Measurements from ENCODE around the gene APBA1.
"Not testable (repeated sequence)": the region's sequence is repeated elsewhere in the genome, so short reads cannot be mapped to it uniquely, and the experiment has no call there.

APBA1 gene

DNA sequence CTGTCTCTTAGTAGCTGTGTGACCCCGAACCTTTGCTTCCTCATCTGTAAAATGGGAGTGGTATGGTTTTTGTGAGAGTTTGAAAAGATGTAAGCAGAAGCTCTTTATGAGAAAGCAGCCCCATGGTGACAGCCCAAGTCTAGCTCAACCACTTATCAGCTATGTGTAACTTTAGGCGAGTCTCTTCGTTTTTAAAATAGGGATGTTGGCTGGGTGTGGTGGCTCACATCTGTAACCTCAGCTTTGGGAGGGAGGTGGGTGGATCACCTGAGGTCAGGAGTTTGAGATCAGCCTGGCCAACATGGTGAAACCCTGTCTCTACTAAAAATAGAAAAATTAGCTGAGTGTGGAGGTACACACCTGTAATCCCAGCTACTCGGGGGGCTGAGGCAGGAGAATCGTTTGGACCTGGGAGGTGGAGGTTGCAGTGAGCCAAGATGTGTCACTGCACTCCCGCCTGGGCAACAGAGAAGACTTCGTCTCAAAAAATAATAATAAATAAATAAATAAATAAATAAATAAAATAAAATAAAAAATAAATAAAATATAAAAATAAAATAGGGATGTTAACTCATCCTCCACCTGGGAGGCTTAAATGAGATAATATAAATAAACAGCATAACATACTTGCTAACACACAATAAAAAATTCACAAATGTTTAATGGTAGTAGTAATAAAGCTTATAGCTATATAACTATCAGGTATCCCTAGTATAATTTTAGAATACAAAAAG lies 71.7 kb downstream of the APBA1 start:
- no peaks in the 10 kb centered on the region for H3K9me3 ChIP-seq (ENCODE audit: control insufficient read depth in 1 of 2, low read length in 2 of 2)
- no peak overlapping the region for H3K4me3 ChIP-seq (ENCODE audit: low read depth in 1 of 2, low read length in 2 of 2)
- H3K9ac ChIP-seq (ENCODE audit: low read depth in 1 of 2, low read length in 2 of 2): no peak overlapping the region
- H3K36me3 ChIP-seq (ENCODE audit: control insufficient read depth in 1 of 2, insufficient read depth in 2 of 2, low read length in 2 of 2): no peaks in the 10 kb centered on the region
- H3K27ac ChIP-seq (ENCODE audit: low read depth, low read length): no peak overlapping the region
- H3K27me3 ChIP-seq (ENCODE audit: control insufficient read depth in 1 of 2, insufficient read depth in 2 of 2, low read length in 2 of 2): no peaks in the 10 kb centered on the region
- H3K4me1 ChIP-seq (ENCODE audit: control insufficient read depth in 1 of 2, insufficient read depth in 2 of 2, low read length in 2 of 2): no peaks in the 10 kb centered on the region

DNA sequence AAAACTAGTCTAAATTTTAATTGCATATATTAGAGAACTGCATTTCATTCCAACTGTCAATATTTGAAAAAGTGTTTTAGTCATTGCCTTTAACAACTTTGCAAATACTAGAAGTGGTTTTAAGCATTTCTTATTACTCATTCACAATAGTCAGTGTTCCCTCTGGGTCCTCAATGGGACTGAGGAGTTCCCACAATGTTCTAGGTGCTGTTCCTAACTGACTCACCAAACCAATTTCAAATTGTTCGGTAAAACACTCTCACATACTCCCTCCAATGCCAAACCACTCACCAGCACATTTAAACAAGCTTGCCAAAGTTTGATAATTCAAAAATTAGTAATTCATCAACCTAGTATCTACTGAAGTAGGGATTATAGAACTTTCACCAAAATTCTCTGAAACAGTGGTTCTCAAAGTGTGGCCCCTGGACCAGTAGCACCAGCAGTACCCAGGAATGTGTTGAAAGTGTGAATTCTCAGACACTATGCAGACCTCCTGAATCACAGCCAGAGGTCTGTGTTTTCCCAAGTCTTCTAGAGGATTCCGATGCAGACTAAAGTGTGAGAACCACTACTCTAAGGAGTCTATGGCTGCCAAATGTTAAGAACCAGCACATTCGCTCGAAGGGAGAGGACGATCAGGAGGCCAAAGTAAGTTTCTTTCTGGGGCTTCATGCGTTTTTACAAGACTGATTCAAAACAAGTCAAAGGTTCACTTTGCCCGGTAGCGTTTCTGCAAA lies 72.8 kb downstream of the APBA1 start:
- no peaks in the 10 kb centered on the region for H3K36me3 ChIP-seq (ENCODE audit: control insufficient read depth in 1 of 2, insufficient read depth in 2 of 2, low read length in 2 of 2)
- H3K4me1 ChIP-seq (ENCODE audit: control insufficient read depth in 1 of 2, insufficient read depth in 2 of 2, low read length in 2 of 2): no peaks in the 10 kb centered on the region
- H3K9me3 ChIP-seq (ENCODE audit: control insufficient read depth in 1 of 2, low read length in 2 of 2): no peaks in the 10 kb centered on the region
- H3K27me3 ChIP-seq (ENCODE audit: control insufficient read depth in 1 of 2, insufficient read depth in 2 of 2, low read length in 2 of 2): no peaks in the 10 kb centered on the region
- H3K27ac ChIP-seq (ENCODE audit: low read depth, low read length): no peak overlapping the region
- H3K4me3 ChIP-seq (ENCODE audit: low read depth in 1 of 2, low read length in 2 of 2): no peak overlapping the region
- H3K9ac ChIP-seq (ENCODE audit: low read depth in 1 of 2, low read length in 2 of 2): no peak overlapping the region

DNA sequence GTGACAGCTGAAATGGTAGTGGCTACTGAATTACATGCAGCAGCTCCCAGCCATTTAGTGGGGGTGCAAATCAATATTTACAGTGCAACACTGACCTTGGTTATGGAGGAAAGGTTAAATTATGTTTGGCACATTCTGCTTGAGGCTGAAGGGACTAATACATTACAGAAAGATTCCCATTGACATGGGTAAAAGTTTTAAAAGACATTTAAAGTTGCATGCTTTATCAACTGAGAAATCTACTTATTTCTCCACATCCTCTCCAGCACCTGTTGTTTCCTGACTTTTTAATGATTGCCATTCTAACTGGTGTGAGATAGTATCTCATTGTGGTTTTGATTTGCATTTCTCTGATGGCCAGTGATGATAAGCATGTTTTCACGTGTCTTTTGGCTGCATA lies 75.3 kb downstream of the APBA1 start:
- not testable (repeated sequence) for H3K4me1 ChIP-seq (ENCODE audit: control insufficient read depth in 1 of 2, insufficient read depth in 2 of 2, low read length in 2 of 2); H3K27me3 ChIP-seq (ENCODE audit: control insufficient read depth in 1 of 2, insufficient read depth in 2 of 2, low read length in 2 of 2); H3K27ac ChIP-seq (ENCODE audit: low read depth, low read length); H3K9me3 ChIP-seq (ENCODE audit: control insufficient read depth in 1 of 2, low read length in 2 of 2); H3K9ac ChIP-seq (ENCODE audit: low read depth in 1 of 2, low read length in 2 of 2); H3K36me3 ChIP-seq (ENCODE audit: control insufficient read depth in 1 of 2, insufficient read depth in 2 of 2, low read length in 2 of 2); H3K4me3 ChIP-seq (ENCODE audit: low read depth in 1 of 2, low read length in 2 of 2)

GRCh38 chr9:69594180-69594579 lies 78.0 kb downstream of the APBA1 start:
- no peaks in the 10 kb centered on the region for H3K36me3 ChIP-seq (ENCODE audit: control insufficient read depth in 1 of 2, insufficient read depth in 2 of 2, low read length in 2 of 2)
- no peak overlapping the region for H3K27ac ChIP-seq (ENCODE audit: low read depth, low read length)
- H3K27me3 ChIP-seq (ENCODE audit: control insufficient read depth in 1 of 2, insufficient read depth in 2 of 2, low read length in 2 of 2): peaks cover 0 to 2% of the 10 kb centered on the region in 2 donors
- no peaks in the 10 kb centered on the region for H3K9me3 ChIP-seq (ENCODE audit: control insufficient read depth in 1 of 2, low read length in 2 of 2)
- no peak overlapping the region for H3K9ac ChIP-seq (ENCODE audit: low read depth in 1 of 2, low read length in 2 of 2)
- H3K4me1 ChIP-seq (ENCODE audit: control insufficient read depth in 1 of 2, insufficient read depth in 2 of 2, low read length in 2 of 2): no peaks in the 10 kb centered on the region
- H3K4me3 ChIP-seq (ENCODE audit: low read depth in 1 of 2, low read length in 2 of 2): no peak overlapping the region

GRCh38 chr9:69593756-69594155 lies 78.4 kb downstream of the APBA1 start:
- Histone ChIP-seq H3K4me3 (ENCODE audit: low read depth in 1 of 2, low read length in 2 of 2) (no peak overlapping the region), H3K27ac (ENCODE audit: low read depth, low read length) (no peak overlapping the region), H3K36me3 (ENCODE audit: control insufficient read depth in 1 of 2, insufficient read depth in 2 of 2, low read length in 2 of 2) (no peaks in the 10 kb centered on the region), H3K9me3 (ENCODE audit: control insufficient read depth in 1 of 2, low read length in 2 of 2) (no peaks in the 10 kb centered on the region), H3K27me3 (ENCODE audit: control insufficient read depth in 1 of 2, insufficient read depth in 2 of 2, low read length in 2 of 2) (peaks cover 0 to 2% of the 10 kb centered on the region in 2 donors), H3K4me1 (ENCODE audit: control insufficient read depth in 1 of 2, insufficient read depth in 2 of 2, low read length in 2 of 2) (no peaks in the 10 kb centered on the region), H3K9ac (ENCODE audit: low read depth in 1 of 2, low read length in 2 of 2) (no peak overlapping the region)

GRCh38 chr9:69593301-69593700 lies 78.9 kb downstream of the APBA1 start:
- Histone ChIP-seq H3K4me3 (ENCODE audit: low read depth in 1 of 2, low read length in 2 of 2) (no peak overlapping the region), H3K4me1 (ENCODE audit: control insufficient read depth in 1 of 2, insufficient read depth in 2 of 2, low read length in 2 of 2) (no peaks in the 10 kb centered on the region), H3K27ac (ENCODE audit: low read depth, low read length) (no peak overlapping the region), H3K36me3 (ENCODE audit: control insufficient read depth in 1 of 2, insufficient read depth in 2 of 2, low read length in 2 of 2) (no peaks in the 10 kb centered on the region), H3K9me3 (ENCODE audit: control insufficient read depth in 1 of 2, low read length in 2 of 2) (no peaks in the 10 kb centered on the region), H3K27me3 (ENCODE audit: control insufficient read depth in 1 of 2, insufficient read depth in 2 of 2, low read length in 2 of 2) (peaks cover 0 to 2% of the 10 kb centered on the region in 2 donors), H3K9ac (ENCODE audit: low read depth in 1 of 2, low read length in 2 of 2) (no peak overlapping the region)

DNA sequence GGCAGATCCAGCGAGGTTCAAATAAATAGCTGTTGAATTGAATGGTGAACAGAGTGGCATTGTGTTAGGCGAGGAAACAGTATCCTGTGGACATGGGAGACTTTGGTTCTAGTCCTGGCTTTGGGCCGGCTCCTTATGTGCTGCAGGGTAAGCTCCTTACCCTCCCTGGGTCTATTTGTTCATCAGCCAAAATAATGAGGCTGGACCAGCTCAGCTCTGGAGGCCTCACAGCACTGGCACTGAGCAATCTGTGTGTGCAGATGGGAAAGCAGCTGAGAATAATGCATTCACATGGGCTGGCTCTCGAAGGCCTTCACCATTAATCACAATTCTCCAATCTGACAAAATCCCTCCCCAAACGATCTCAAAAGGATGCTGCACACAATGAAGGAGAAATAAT lies 81.9 kb downstream of the APBA1 start:
- Histone ChIP-seq H3K36me3 (ENCODE audit: control insufficient read depth in 1 of 2, insufficient read depth in 2 of 2, low read length in 2 of 2) (no peaks in the 10 kb centered on the region), H3K4me3 (ENCODE audit: low read depth in 1 of 2, low read length in 2 of 2) (no peak overlapping the region), H3K4me1 (ENCODE audit: control insufficient read depth in 1 of 2, insufficient read depth in 2 of 2, low read length in 2 of 2) (no peaks in the 10 kb centered on the region), H3K27ac (ENCODE audit: low read depth, low read length) (no peak overlapping the region), H3K27me3 (ENCODE audit: control insufficient read depth in 1 of 2, insufficient read depth in 2 of 2, low read length in 2 of 2) (peaks cover 0 to 2% of the 10 kb centered on the region in 2 donors), H3K9me3 (ENCODE audit: control insufficient read depth in 1 of 2, low read length in 2 of 2) (no peaks in the 10 kb centered on the region), H3K9ac (ENCODE audit: low read depth in 1 of 2, low read length in 2 of 2) (no peak overlapping the region)

- H3K27me3 ChIP-seq (ENCODE audit: control insufficient read depth in 1 of 2, insufficient read depth in 2 of 2, low read length in 2 of 2): peaks cover 0 to 2% of the 10 kb centered on the region in 2 donors
- no peaks in the 10 kb centered on the region for H3K4me1 ChIP-seq (ENCODE audit: control insufficient read depth in 1 of 2, insufficient read depth in 2 of 2, low read length in 2 of 2)
- no peak overlapping the region for H3K27ac ChIP-seq (ENCODE audit: low read depth, low read length)
- no peaks in the 10 kb centered on the region for H3K36me3 ChIP-seq (ENCODE audit: control insufficient read depth in 1 of 2, insufficient read depth in 2 of 2, low read length in 2 of 2)
- no peak overlapping the region for H3K4me3 ChIP-seq (ENCODE audit: low read depth in 1 of 2, low read length in 2 of 2)
- no peaks in the 10 kb centered on the region for H3K9me3 ChIP-seq (ENCODE audit: control insufficient read depth in 1 of 2, low read length in 2 of 2)
- H3K9ac ChIP-seq (ENCODE audit: low read depth in 1 of 2, low read length in 2 of 2): no peak overlapping the region
These were observed 83.0 kb downstream of the APBA1 start for GRCh38 chr9:69589156-69589555.

DNA sequence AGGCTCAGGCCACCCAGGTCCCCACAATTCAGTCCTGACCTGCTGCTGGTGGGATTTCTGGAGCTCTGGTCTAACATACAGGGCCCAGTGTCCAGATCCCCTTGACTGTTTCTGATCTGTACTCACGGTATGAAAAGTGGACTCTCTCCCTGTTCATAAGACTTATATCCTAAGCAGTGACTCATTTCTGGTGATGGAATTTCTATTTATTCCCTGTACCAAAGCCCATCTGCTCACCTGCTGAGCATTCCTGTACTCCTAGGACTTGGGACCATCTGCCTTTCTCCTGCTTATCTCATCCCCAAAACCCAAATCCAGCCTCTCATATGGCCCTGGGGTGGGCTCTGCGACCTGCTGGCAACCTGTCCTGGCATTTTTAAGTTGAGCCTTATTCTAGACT lies 86.6 kb downstream of the APBA1 start:
- no peak overlapping the region for H3K27ac ChIP-seq (ENCODE audit: low read depth, low read length)
- H3K9me3 ChIP-seq (ENCODE audit: control insufficient read depth in 1 of 2, low read length in 2 of 2): no peaks in the 10 kb centered on the region
- H3K4me1 ChIP-seq (ENCODE audit: control insufficient read depth in 1 of 2, insufficient read depth in 2 of 2, low read length in 2 of 2): peaks cover 2 to 11% of the 10 kb centered on the region in 2 donors
- no peaks in the 10 kb centered on the region for H3K36me3 ChIP-seq (ENCODE audit: control insufficient read depth in 1 of 2, insufficient read depth in 2 of 2, low read length in 2 of 2)
- no peak overlapping the region for H3K4me3 ChIP-seq (ENCODE audit: low read depth in 1 of 2, low read length in 2 of 2)
- no peaks in the 10 kb centered on the region for H3K27me3 ChIP-seq (ENCODE audit: control insufficient read depth in 1 of 2, insufficient read depth in 2 of 2, low read length in 2 of 2)
- no peak overlapping the region for H3K9ac ChIP-seq (ENCODE audit: low read depth in 1 of 2, low read length in 2 of 2)

GRCh38 chr9:69584759-69585158 lies 87.4 kb downstream of the APBA1 start:
- Histone ChIP-seq H3K27me3 (ENCODE audit: control insufficient read depth in 1 of 2, insufficient read depth in 2 of 2, low read length in 2 of 2) (no peaks in the 10 kb centered on the region), H3K4me1 (ENCODE audit: control insufficient read depth in 1 of 2, insufficient read depth in 2 of 2, low read length in 2 of 2) (peaks cover 10 to 20% of the 10 kb centered on the region in 2 donors), H3K27ac (ENCODE audit: low read depth, low read length) (no peak overlapping the region), H3K9me3 (ENCODE audit: control insufficient read depth in 1 of 2, low read length in 2 of 2) (no peaks in the 10 kb centered on the region), H3K9ac (ENCODE audit: low read depth in 1 of 2, low read length in 2 of 2) (no peak overlapping the region), H3K36me3 (ENCODE audit: control insufficient read depth in 1 of 2, insufficient read depth in 2 of 2, low read length in 2 of 2) (no peaks in the 10 kb centered on the region), H3K4me3 (ENCODE audit: low read depth in 1 of 2, low read length in 2 of 2) (no peak overlapping the region)
